HG02943 (cell line): ENCODE data around the gene EMC7.
A peak's percentile ranks its signal among the peaks of the same experiment; 100 is the strongest.

ENCODE experiments used
- ATAC-seq: cut with Tn5 transposase; IDR thresholded peaks from one replicate; pipeline ENCODE4 v1.9.1; 2021; ENCODE audit warnings: mild to moderate bottlenecking, low read depth, moderate library complexity; ENCODE audit not compliant: unreplicated experiment

EMC7 gene

GRCh38 chr15:34039790-34040113 is 61.9 kb downstream of the EMC7 start:
- no peak for ATAC-seq

GRCh38 chr15:34038871-34039789 is 62.5 kb downstream of the EMC7 start, which contains the start of gene AVEN:
Gene AVEN, minus strand, starts transcription at chr15:34039204. Its CDS starts 158 bp downstream, at chr15:34039046.
- peak; percentile 31 for ATAC-seq

GRCh38 chr15:34038023-34038870 is 63.4 kb downstream of the EMC7 start:
- ATAC-seq, result peak; percentile 78
